Limb (tissue), 2 donors: Measurements from ENCODE around the gene DPP6.
A peak's percentile ranks its signal among the peaks of the same experiment; 100 is the strongest.
"Not testable (repeated sequence)": the region's sequence is repeated elsewhere in the genome, so short reads cannot be mapped to it uniquely, and the experiment has no call there.

ENCODE experiments used
- DNase-seq, 2 donors: peaks; one replicate each; pipeline ENCODE4 v3.0.0-alpha.2; 2016; ENCODE audit errors: extremely low spot score in 2 of 2

Gene DPP6

DNA sequence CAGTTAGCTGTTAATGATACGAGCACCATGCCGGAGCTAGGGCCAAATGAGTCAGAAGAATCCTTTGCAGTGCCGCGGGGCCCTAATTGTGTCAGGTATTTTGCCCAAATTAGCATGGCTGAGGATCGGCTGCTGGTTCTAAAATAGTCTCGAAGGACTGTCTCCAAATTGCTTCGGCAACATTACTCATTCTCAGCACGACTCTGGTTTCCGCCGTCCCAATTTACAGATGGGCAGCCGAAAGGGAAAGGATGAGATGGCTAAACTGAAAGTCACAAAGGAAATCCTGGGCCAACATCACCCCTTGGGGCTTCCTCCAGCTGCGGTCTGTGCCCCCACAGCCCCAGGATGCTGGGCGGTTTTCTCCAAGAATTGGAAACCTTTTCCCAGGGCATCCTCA lies 599.3 kb downstream of the DPP6 start:
- DNase-seq: no peak

DNA sequence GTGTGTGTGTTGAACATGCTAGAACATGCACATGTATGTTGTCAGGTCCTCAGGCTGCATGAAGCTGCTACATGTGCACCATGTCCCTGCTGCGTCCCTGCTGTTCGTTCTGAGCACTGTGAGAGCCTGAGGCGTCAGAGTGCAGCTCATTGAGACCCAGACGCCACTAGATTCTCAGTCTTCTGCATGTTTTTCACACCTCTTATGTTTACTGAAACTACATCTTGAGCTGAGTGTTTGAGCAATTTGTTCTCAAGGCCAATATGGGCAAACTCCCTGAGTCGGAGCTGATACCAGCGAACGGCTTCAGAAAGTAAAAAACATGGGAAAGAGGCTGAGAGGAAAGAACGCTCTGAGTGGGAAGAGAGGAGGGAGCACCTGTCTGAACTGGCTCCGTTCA lies 600.4 kb downstream of the DPP6 start:
- DNase-seq: no peak

DNA sequence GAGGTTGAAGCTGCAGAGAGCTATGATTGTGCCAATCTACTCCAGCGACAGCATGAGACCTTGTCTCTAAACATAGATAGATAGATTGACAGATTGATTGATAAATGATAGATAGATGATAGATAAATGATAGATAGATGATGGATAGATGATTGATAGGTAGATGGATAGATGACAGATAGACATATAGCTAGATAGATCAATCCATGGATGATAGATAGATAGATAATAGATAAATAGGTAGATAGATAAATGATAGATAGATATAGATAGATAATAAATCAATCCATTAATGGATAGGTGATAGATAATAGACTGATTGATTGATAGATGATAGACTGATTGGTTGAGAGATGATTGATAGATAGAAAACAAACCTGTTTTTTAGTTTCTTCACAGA lies 601.1 kb downstream of the DPP6 start:
- DNase-seq: no peak

DNA sequence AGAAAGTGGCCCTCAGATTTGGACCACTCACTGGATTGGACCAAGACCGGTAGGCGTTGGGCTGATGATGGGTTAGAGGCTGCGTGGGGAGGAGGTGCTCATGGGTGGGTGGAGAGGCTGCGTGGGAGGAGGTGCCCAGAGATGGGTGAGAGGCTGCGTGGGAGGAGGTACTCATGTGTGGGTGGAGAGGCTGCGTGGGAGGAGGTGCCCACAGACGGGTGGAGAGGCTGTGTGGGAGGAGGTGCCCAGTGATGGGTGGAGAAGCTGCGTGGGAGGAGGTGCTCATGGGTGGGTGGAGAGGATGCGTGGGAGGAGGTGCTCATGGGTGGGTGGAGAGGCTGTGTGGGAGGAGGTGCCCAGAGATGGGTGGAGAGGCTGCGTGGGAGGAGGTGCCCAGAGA lies 604.4 kb downstream of the DPP6 start:
- DNase-seq: no peak

DNA sequence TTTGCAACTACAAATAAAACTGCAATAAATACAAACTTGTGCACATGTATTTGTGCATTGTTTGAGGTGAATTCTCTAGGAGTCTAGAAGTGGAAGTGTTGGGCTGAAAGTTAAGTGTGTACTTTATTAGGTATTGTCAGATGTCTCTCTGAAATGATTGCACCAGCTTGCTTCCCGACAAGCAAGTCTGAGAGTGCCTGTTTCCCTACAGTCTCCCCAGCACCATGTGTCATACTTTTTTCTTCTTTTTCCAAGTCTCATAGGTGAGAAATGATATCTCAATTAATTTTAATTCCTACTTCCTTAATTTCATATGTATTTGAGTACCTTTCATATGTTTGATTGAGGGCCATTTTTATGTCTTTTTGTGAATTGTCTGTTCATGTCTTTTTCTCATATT lies 614.6 kb downstream of the DPP6 start:
- DNase-seq: no peak

DNA sequence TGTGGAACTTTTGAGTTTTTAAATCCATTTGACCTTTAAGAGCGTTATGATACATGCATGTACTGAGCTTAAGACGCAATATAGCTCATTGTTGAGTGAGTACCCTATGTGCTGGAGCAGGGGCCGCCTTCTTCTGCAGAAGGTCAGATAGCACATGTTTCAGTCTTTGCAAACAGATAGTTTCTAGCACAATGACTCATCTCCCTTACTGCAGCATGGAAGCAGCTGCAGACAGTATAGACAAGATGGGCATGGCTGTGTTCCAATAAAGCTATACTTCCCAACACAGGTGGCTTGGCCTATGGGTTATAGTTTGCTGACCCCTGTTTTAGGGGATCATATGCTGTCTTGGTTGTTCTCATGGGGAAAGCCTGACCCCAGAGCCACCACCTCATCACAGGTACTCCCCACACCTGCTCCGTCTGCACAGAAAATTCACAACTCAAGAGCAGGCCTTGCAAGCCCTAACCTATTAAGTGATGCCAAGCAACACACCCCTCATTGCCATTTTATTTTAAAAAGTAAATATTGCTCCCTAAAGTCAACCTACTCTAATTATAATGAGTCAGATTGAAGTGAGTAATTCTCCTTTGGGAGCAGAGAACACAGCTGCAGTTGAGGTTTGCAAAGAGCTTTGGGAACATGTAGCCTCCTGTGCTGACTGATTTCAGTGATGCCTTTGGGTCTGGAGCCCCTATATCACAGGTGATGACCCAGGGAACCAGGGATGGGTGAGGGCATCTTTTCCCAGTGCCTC lies 620.6 kb downstream of the DPP6 start:
- DNase-seq: peak in 1 of 2 donors; percentile 18

DNA sequence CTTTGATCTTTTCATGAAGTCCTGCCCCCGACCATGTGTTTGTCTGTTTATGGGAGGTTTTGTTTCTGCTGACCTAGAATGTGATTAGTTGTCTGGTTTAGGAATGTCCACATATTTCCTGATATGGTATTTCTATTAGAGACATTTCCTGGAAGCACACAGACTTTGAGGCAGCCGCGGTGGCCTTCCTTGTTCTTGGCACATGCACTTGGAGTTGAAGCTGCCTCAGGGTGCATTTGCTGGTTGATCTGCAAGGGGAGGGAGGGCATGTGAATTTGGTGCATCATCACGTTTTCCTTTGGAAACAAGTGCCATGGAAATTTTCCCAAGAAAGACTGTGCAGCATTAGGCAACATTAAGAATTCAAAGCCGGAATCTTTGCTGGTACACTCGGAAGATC lies 622.0 kb downstream of the DPP6 start:
- DNase-seq: no peak

DNA sequence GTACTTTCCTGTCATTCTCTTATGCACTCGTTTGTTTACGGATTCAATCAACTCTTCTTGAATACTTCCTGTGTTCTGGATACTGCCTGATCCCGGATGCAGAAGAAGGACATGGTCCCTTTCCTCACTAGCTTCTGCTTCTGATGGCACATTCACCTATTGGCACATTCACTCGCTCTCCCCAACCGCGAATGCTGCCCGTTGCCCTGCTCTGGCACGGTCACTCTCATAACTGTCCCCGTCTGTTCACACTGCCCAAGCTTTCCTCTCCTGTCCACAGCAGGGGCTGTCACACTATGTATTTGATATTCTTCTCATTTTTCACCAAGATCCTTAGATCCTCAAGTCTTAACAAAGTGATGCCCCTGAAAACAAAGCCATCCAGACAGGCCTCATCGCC lies 623.4 kb downstream of the DPP6 start:
- no peak for DNase-seq

DNA sequence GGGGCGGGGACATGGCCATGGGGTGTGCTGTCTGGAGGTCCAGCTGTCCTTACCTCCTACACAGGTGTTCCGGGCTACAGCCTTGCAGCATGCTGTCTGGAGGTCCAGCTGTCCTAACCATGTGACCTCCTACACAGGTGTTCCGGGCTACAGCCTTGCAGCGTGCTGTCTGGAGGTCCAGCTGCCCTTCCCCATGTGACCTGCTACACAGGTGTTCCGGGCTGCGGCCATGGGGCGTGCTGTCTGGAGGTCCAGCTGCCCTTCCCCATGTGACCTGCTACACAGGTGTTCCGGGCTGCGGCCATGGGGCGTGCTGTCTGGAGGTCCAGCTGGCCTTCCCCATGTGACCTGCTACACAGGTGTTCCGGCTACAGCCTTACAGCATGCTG lies 623.8 kb downstream of the DPP6 start:
- DNase-seq: not testable (repeated sequence)

DNA sequence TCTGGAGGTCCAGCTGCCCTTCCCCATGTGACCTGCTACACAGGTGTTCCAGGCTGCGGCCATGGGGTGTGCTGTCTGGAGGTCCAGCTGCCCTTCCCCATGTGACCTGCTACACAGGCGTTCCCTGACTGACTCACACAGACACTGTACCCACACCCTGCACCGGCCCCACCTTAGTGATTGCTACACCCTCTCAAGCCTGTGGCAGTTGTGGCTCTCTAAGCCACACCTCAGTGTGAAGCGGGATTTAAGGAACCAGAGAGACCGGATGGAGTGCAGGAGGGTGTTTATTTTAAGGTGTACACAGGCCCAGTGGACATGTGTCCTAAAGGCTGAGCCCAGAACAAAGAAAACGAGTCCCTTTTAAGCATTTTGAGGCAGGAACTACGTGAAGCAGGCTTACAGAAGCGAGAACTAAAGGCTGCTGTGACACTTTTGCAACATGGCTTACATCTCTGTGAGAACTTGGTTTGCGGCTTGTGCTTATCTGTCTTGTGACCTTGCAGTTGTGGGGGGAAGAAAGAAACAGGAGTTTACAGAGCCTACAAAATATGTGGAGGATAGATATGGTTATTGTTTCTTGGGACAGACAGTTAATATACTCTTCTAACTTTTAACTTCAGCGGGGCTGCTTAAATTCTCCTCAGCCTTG lies 624.4 kb downstream of the DPP6 start:
- DNase-seq: no peak

DNA sequence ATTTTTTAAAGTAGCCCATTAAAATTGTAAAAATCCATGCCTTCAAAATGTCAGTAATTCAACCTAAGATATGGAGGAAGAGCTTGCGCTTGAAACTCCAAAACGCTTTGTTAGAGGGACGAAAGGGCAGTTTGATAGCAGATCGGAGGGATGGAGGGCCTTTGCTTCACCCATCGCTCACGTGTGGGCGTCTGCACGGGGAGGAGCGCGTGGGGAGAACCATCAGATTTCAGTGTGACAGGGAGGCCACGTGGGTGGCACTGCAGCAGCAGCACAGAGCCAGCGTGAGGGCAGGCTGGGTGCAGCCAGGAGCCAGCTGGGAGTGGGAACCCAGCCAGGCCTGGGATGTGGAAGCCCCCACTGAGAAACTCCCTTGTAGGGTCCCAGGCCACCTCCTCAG lies 625.3 kb downstream of the DPP6 start:
- no peak for DNase-seq

DNA sequence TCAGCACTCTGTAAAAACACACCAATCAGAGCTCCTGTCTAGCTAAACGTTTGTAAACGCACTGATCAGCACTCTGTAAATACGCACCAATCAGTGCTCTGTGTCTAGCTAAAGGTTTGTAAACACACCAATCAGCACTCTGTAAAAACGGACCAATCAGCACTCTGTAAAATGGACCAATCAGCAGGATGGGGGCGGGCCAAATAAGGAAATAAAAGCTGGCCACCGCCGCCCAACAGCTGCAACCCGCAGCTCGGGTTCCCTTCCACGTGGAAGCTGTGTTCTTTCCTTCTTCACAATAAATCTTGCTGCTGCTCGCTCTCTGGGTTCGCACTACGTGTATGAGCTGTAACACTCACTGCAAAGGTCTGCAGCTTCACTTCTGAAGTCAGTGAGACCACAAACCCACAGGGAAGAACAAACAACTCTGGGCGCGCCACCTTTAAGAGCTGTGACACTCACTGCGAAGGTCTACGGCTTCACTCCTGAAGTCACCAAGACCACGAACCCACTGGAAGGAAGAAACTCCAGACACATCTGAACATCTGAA lies 625.9 kb downstream of the DPP6 start:
- not testable (repeated sequence) for DNase-seq

DNA sequence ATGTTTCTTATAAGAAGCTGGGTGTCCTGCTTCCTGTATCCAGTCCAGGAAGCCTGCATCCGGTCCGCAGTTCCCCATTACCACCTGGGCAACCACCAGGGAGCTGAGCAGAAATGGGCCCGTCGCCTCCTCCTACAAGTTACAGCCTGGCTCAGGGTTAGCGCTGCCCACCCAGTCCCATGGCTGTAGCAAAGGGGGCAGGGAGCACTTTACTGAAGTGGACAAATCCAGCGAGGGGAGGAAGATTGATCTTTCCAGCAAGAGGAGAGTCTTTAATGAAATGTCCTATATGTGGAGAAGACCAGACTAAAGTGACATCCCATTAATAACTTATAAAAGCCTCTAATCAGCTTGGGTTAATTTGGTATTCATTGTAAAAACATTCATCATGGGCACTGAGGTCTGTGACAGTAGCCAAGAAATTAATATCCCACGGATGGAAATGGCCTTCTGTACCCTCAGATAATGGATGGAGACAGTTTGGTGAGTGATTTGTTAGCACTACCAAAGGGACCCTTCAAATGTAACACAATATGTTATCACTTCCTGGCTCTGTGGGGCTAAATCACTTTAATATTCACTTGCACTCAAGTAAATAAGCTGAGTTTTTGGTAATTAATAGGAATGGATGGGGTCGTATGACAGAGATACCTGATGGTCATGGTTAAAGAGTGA lies 627.3 kb downstream of the DPP6 start:
- DNase-seq: no peak

DNA sequence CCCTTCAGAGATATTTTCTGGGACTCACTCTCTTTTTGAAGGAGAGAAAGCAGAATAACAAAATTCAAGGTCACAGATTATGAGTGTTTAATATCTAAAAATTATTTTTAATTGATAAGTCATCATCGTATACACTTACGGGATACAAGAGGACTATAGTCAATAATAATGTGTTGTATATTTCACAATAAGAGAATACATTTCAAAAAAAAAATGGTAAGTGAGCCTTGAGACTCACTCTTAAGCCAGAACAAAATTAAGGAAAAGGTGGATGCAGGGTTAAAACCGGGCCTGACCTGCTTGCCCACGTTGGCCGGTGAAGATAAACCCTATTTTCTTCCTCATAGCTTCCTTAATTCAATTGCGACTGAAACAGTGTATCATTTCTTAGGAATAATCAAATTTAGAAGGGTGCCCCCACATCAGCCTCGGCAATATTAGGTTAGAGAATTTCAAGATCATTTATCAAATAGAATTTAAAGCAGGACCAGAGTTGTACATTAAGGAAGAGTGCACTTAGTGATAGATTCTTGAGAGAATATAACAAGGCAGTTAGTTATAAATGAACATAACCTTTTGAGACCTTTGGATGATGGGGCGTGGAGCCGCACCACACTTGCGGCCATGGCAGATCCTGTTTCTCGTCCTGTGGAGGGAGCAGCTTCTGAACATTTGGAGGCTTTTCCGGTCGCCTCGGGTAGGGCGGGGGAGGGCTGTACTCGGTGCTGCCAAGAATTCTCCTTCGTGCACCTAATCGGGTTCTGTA lies 628.9 kb downstream of the DPP6 start:
- no peak for DNase-seq

DNA sequence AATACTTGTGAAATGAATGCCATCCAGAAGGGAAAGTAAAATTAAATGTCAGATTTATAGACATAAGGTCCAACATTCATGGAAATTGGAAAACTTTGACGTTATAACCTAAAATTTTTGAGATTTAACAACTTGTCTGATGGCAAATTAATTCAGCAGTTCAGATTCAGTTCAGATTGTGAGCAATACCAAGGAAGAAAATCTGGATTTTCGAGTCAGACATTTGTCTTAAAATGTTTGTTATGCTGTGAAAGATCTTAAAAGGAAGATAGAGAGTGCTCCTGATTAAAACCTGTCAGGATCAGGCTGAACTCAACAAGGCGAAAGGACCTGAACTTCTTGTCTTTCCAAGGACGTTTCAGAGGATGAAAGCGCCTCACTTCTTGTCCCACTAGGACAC lies 629.8 kb downstream of the DPP6 start:
- DNase-seq: no peak

DNA sequence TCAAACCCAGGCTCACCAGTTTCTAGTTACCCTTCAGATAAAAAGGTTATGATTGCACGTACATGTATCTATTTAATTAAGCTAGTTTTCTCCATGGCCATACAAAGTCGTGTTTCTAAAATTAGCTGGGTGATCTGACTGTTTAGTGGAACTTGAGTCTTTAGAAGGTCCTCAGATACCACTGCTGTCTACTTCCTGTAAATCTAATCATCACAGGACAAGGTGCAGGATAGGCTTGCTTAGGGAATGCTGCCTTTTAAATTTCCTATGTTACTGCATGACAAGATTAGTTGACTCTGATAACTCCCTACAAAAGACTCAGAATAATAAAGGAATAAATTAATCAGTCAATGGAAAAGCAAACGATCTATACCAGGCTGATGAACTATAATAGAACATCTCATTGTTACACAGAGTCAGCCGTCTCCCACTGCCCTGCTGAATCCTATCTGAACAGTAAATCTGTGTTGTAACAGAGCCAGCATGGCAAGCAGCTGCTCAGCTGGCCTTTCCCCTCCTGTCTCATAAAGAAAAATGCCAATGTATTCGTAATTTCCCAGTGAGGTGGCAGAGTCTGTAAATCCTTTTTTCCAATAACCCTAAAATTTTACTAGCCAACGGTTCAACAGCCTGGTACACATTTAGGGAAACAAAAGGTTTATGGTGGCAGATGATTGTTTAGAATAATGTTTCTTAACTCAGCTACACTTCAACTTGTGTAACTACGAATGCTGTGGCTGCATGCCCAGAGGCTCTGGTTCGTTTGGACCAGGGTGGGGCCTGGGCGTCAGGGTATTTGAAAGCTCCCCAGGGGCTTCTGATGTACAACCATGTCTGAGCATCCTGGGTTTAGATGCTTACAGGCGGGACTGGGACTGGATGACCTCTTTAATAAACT lies 632.7 kb downstream of the DPP6 start:
- DNase-seq: peak in 1 of 2 donors; percentile 22

DNA sequence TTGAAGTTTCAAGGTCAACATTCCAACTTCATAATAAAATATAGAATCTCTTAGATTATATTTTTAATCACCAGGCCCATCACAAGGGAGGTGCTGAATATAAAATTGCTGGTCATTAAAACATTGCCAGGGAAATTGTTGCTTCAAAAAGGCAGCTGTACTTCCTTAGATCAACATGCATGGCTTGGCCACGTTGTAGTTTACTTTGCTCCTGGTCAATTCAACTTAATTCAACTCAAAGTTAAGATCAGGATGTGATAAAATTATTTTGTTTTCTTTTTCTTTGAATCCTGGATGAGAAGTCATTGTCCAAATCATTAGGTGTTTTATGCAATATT lies 633.3 kb downstream of the DPP6 start:
- DNase-seq: no peak

DNA sequence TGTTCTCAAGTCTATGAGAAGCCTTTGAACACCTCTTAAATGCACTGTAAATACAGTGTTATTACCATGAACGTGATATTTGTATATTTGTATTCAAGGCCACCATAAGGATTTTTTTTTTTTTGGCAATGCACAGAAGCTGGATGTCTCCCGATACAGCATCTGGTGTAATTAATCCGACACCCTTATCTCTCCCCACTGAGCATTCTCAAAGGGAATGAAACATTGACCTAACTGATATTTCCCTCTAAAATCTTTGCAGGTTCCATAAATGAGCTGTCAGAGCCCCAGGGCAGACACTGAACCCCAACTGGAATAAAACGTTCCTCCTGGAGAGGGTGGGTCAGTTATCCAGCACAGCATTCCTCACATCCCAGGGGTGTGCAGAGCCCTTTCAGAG lies 634.1 kb downstream of the DPP6 start:
- DNase-seq: no peak

DNA sequence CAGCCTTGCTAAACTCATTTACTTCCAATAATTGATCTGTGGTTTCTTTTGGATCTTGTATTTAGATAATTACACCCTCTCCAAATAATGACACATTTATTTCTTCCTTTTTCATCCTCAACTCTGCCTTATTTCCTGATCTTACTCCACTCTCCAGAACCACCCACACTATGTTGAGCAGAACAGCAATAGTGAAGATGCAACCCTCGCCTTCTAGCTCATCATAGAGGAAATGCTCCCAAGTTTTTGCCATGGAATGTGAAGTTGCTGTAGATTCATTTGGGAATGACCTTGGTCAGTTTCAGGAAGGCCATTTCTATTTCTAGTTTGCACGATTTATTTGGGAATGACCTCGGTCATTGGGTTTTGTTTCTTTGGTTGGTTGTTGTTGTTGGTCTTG lies 636.8 kb downstream of the DPP6 start:
- no peak for DNase-seq

DNA sequence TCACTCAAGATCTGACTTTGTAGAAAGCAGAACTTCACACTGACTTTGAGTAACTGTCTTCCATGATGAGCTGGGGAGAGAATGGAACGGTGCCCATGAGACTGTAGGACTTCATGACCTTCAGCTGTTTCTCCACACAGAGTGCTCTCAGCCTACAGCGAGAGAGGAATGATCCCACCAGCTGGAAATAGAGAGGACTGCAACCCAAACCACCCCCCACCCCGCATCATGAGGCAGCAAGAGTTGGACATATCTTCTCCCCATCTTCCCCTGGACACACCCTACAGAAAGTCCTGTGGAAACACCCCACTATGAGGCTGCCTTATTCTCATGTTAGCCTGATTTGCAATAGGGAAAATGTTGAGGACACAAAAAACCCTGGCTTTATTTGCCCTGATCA lies 638.2 kb downstream of the DPP6 start:
- DNase-seq: no peak

DNA sequence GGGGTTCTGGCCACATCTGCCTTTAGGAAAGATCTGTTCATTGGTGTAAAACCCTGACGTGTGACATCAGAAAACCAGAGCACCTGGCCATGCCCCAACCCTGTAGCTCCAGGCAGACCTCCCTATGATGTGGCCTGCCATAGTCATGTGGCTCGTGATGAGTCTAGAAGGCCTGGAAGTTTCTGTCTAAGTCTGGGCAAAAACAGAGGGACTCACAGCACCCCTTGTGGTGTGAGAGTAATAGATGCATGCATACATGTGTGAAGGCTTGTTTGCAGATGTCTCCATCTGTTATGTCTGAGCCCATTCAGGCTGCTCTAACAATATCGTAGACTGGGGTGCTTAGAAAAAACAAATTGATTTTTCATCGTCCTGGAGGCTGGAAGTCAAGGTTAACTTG lies 641.5 kb downstream of the DPP6 start:
- DNase-seq: no peak
